Liver (tissue), 9 donors: ENCODE measurements around the gene FYB2. TPM values are rescaled to one million over a fixed set of nuclear protein-coding genes. Genes with fewer than 3 reads are reported as not detected.
A peak's percentile ranks its signal among the peaks of the same experiment; 100 is the strongest.

ENCODE experiments used
- DNase-seq: peaks from one replicate; pipeline ENCODE4 v3.0.0-alpha.2; 2017; ENCODE audit warnings: low spot score
- H3K27ac ChIP-seq, 2 donors: one replicate each; pipeline ENCODE4 v1.7.0; 2013; ENCODE audit warnings: inconsistent platforms in 2 of 2, low read length in 2 of 2, control low read depth in 1 of 2, low read depth in 1 of 2, mild to moderate bottlenecking in 1 of 2
- H3K27me3 ChIP-seq, 4 donors: one replicate each; pipeline versions ENCODE4 v1.6.1 to v1.7.0; 2013; ENCODE audit warnings: low read length in 3 of 4, inconsistent platforms in 1 of 4, mild to moderate bottlenecking in 1 of 4, moderate library complexity in 1 of 4; ENCODE audit not compliant: control insufficient read depth in 4 of 4, insufficient read depth in 4 of 4
- H3K36me3 ChIP-seq, 4 donors: one replicate each; pipeline versions ENCODE4 v1.6.1 to v1.7.0; 2013; ENCODE audit warnings: low read length in 3 of 4, mild to moderate bottlenecking in 3 of 4, low read depth in 1 of 4, moderate library complexity in 1 of 4; ENCODE audit not compliant: control insufficient read depth in 4 of 4, insufficient read depth in 3 of 4
- H3K4me1 ChIP-seq, 4 donors: one replicate each; pipeline versions ENCODE4 v1.6.1 to v1.7.0; 2013; ENCODE audit warnings: low read length in 3 of 4, mild to moderate bottlenecking in 3 of 4, moderate library complexity in 1 of 4; ENCODE audit not compliant: control insufficient read depth in 4 of 4, insufficient read depth in 4 of 4
- H3K4me3 ChIP-seq, 3 donors: one replicate each; pipeline versions ENCODE4 v1.6.1 to v1.7.0; 2013; ENCODE audit warnings: low read length in 3 of 3, control low read depth in 1 of 3, low read depth in 1 of 3, mild to moderate bottlenecking in 1 of 3
- H3K9ac ChIP-seq, 2 donors: one replicate each; pipeline ENCODE4 v1.7.0; 2013; ENCODE audit warnings: low read length in 2 of 2, mild to moderate bottlenecking in 2 of 2, moderate library complexity in 2 of 2, control low read depth in 1 of 2, low read depth in 1 of 2
- H3K9me3 ChIP-seq, 4 donors: one replicate each; pipeline versions ENCODE4 v1.6.1 to v1.7.0; 2013; ENCODE audit warnings: low read length in 3 of 4; ENCODE audit not compliant: control insufficient read depth in 4 of 4
- EGR1 ChIP-seq, 2 donors: IDR thresholded peaks; 2 replicates each; pipeline ENCODE4 v1.6.1; 2016 to 2018; ENCODE audit warnings: antibody characterized with exemption in 2 of 2, low read depth in 2 of 2
- FOXA1 ChIP-seq: IDR thresholded peaks from 2 replicates; pipeline ENCODE4 v1.6.1; 2016; ENCODE audit warnings: antibody characterized with exemption
- FOXA2 ChIP-seq: IDR thresholded peaks from 2 replicates; pipeline ENCODE4 v1.6.1; 2016; ENCODE audit warnings: antibody characterized with exemption
- GABPA ChIP-seq, 2 donors: IDR thresholded peaks in 1 of 2; conservative IDR thresholded peaks in 1 of 2; 2 replicates each; pipeline ENCODE4 v1.6.1; 2016; ENCODE audit warnings: antibody characterized with exemption in 2 of 2, mild to moderate bottlenecking in 1 of 2, moderate library complexity in 1 of 2
- HNF4A ChIP-seq, 2 donors: conservative IDR thresholded peaks; 2 replicates each; pipeline ENCODE4 v1.6.1; 2016; ENCODE audit warnings: antibody characterized with exemption in 2 of 2, mild to moderate bottlenecking in 2 of 2
- HNF4G ChIP-seq: IDR thresholded peaks from 2 replicates; pipeline ENCODE4 v1.6.1; 2016; ENCODE audit warnings: antibody characterized with exemption
- JUND ChIP-seq, 2 donors: IDR thresholded peaks; 2 replicates each; pipeline ENCODE4 v1.6.1; 2016; ENCODE audit warnings: antibody characterized with exemption in 2 of 2
- MAX ChIP-seq: IDR thresholded peaks from 2 replicates; pipeline ENCODE4 v1.6.1; 2016; ENCODE audit warnings: antibody characterized with exemption
- NR2F2 ChIP-seq: IDR thresholded peaks from 2 replicates; pipeline ENCODE4 v1.6.1; 2016; ENCODE audit warnings: antibody characterized with exemption
- RAD21 ChIP-seq, 2 donors: IDR thresholded peaks; 2 replicates each; pipeline ENCODE4 v1.6.1; 2016; ENCODE audit warnings: antibody characterized with exemption in 2 of 2, mild to moderate bottlenecking in 2 of 2
- REST ChIP-seq: IDR thresholded peaks from 2 replicates; pipeline ENCODE4 v1.6.1; 2016; ENCODE audit warnings: antibody characterized with exemption, mild to moderate bottlenecking
- RXRA ChIP-seq, 2 donors: IDR thresholded peaks; 2 replicates each; pipeline ENCODE4 v1.6.1; 2017 to 2018; ENCODE audit warnings: antibody characterized with exemption in 2 of 2, mild to moderate bottlenecking in 1 of 2
- SP1 ChIP-seq: IDR thresholded peaks from 2 replicates; pipeline ENCODE4 v1.6.1; 2018; ENCODE audit warnings: antibody characterized with exemption, mild to moderate bottlenecking
- TAF1 ChIP-seq: conservative IDR thresholded peaks from 2 replicates; pipeline ENCODE4 v1.6.1; 2016; ENCODE audit warnings: antibody characterized with exemption, mild to moderate bottlenecking
- YY1 ChIP-seq: IDR thresholded peaks from 2 replicates; pipeline ENCODE4 v1.6.1; 2016; ENCODE audit warnings: antibody characterized with exemption, mild to moderate bottlenecking
- ZBTB33 ChIP-seq: IDR thresholded peaks from 2 replicates; pipeline ENCODE4 v1.6.1; 2016; ENCODE audit warnings: antibody characterized with exemption
- WGBS: extraction: QIAGEN DNeasy Blood & Tissue Kit; methylation state at CpG from one replicate; pipeline ENCODE4 v1.1.7; 2013; 5-methylcytosine and 5-hydroxymethylcytosine counted together
- polyA plus RNA-seq, 2 donors: library from polyadenylated mRNA; stranded (reverse) in 1 of 2; unstranded in 1 of 2; fragments of 200-250 nt in 1 of 2; fragments of >200 nt in 1 of 2; fragmentation: Nextera tagmentation in 1 of 2; extraction: Ambion mirVana in 1 of 2; gene quantifications; one replicate each; pipeline versions ENCODE4 v1.2.1 to v1.2.3, GENCODE V29; 2013 to 2015
- total RNA-seq, 2 donors: library from RNA; depleted of rRNA; stranded (reverse); fragments of >200 nt; gene quantifications; one replicate each; pipeline ENCODE4 v1.2.3, GENCODE V29; 2014
- TF ChIP-seq, protein P1 (sequence below): IDR thresholded peaks from 2 replicates; pipeline ENCODE4 v1.6.1; 2016; ENCODE audit warnings: antibody characterized with exemption
- TF ChIP-seq, protein P2 (sequence below): fragments of 150-350 bp; IDR thresholded peaks from 2 replicates; pipeline ENCODE4 v1.5.1; 2017; ENCODE audit warnings: improper control_type of control experiment, low read depth, low read length; ENCODE audit not compliant: missing input control
- donor health status: healthy.
- donor health status: healthy.
- donor health status: healthy.
- donor health status: healthy.
- donor health status: healthy.

FYB2 gene, protein sequence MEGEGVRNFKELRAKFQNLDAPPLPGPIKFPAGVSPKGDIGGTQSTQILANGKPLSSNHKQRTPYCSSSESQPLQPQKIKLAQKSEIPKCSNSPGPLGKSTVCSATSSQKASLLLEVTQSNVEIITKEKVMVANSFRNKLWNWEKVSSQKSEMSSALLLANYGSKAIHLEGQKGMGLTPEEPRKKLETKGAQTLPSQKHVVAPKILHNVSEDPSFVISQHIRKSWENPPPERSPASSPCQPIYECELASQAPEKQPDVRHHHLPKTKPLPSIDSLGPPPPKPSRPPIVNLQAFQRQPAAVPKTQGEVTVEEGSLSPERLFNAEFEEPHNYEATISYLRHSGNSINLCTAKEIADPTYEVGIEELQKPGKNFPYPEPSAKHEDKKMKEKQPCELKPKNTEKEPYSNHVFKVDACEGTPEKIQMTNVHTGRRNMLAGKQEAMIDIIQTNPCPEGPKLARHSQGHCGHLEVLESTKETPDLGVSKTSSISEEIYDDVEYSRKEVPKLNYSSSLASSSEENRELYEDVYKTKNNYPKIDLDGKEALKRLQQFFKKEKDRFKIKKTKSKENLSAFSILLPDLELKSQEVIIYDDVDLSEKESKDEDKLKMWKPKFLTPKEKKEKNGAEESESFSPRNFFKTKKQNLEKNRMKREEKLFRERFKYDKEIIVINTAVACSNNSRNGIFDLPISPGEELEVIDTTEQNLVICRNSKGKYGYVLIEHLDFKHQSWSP
- total RNA-seq = 10 to 100 TPM in 1 of 2 donors, 1 to 10 TPM in 1; 3.3 to 31.3 TPM
- polyA plus RNA-seq = 10 to 100 TPM in 1 of 2 donors, 1 to 10 TPM in 1; 4.7 to 27.6 TPM

DNA sequence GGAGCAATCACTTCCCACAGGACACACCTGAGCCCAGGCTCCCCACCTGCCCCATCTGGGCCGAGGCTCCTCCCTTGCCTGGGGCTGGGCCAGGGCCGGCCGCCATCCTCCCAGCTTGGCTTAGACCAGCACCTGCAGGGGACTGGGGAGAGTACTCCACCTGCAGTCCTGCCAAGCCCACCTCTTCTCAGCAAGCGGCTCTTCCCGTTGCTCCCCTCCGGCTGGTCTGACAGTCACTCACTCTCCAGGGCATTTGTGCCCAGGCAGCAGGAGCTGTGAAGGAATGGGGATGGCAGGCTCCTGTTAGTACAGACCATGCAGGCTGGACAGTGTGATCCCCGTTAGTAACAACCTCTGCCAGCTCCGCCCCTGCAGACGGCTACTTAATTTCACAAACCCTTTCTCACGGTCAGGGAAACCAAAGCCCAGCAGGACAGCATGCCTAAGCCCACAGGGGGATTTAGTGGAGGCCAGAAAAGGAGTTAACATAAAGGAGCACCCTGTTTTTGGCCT, at the start of gene FYB2:
Gene FYB2 (minus strand): TSS at position 18 of the 513 bp plus-strand sequence. CDS start 114 bp downstream, outside the sequence.
- 30% methylated on average over 10 of the region's 10 CpGs for WGBS
- Histone ChIP-seq H3K36me3 (no peaks in the 10 kb centered on the region), H3K27me3 (no peaks in the 10 kb centered on the region), H3K4me1 (peaks cover 0 to 54% (median 19%) of the 10 kb centered on the region in 4 donors), H3K9me3 (no peaks in the 10 kb centered on the region), H3K4me3 (peak within 1 kb of the TSS; percentile 54 to 91 (median 71)), H3K27ac (peak within 1 kb of the TSS; percentile 93 to 98), H3K9ac (peak within 1 kb of the TSS; percentile 87 to 92)
- TF ChIP-seq RXRA (IDR thresholded peaks at IDR 0.05) = peak in 1 of 2 donors; percentile 14
- TF ChIP-seq, protein P1, sequence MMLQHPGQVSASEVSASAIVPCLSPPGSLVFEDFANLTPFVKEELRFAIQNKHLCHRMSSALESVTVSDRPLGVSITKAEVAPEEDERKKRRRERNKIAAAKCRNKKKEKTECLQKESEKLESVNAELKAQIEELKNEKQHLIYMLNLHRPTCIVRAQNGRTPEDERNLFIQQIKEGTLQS = no peak
- TF ChIP-seq JUND (IDR thresholded peaks at IDR 0.05) = no peak
- no peak for TF ChIP-seq TAF1
- no peak for TF ChIP-seq EGR1 (IDR thresholded peaks at IDR 0.05; ENCODE audit: low read depth in 2 of 2)
- no peak for TF ChIP-seq ZBTB33
- TF ChIP-seq, protein P2, sequence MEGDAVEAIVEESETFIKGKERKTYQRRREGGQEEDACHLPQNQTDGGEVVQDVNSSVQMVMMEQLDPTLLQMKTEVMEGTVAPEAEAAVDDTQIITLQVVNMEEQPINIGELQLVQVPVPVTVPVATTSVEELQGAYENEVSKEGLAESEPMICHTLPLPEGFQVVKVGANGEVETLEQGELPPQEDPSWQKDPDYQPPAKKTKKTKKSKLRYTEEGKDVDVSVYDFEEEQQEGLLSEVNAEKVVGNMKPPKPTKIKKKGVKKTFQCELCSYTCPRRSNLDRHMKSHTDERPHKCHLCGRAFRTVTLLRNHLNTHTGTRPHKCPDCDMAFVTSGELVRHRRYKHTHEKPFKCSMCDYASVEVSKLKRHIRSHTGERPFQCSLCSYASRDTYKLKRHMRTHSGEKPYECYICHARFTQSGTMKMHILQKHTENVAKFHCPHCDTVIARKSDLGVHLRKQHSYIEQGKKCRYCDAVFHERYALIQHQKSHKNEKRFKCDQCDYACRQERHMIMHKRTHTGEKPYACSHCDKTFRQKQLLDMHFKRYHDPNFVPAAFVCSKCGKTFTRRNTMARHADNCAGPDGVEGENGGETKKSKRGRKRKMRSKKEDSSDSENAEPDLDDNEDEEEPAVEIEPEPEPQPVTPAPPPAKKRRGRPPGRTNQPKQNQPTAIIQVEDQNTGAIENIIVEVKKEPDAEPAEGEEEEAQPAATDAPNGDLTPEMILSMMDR = no peak
- peak in 1 of 2 donors; percentile 19 for TF ChIP-seq HNF4A (conservative IDR thresholded peaks at IDR 0.05)
- no peak for TF ChIP-seq GABPA (IDR thresholded peaks at IDR 0.05 in 1 of 2, conservative IDR thresholded peaks at IDR 0.05 in 1 of 2)
- TF ChIP-seq HNF4G = no peak
- peak; percentile 71 for TF ChIP-seq YY1
- no peak for TF ChIP-seq FOXA1
- peak in 1 of 2 donors; percentile 10 for TF ChIP-seq RAD21 (IDR thresholded peaks at IDR 0.05)
- TF ChIP-seq REST = peak; percentile 64
- TF ChIP-seq MAX = no peak
- no peak for TF ChIP-seq SP1
- no peak for TF ChIP-seq NR2F2
- no peak for TF ChIP-seq FOXA2
- peak; percentile 49 for DNase-seq
